HCT116 (cell line): ENCODE measurements around the gene PLBD2. TPM values are rescaled to one million over a fixed set of nuclear protein-coding genes. Genes with fewer than 3 reads are reported as not detected.

ENCODE experiments used
- ATAC-seq: fragments of 200-7000 bp; cut with Tn5 transposase; 2 replicates; pipeline ENCODE4 v1.9.1; 2020; ENCODE audit warnings: mild to moderate bottlenecking, moderate library complexity
- BruUV-seq: library from RNA; stranded (reverse); fragments of 400-500 nt; replicated peaks from 2 replicates; lab custom pipeline; 2021; lab: Mats Ljungman, UMichigan
- CTCF ChIA-PET: fragments of 300-600 bp; sonication (Branson Sonifier 250); formaldehyde crosslinking; loops from one replicate; lab custom pipeline; 2021; ENCODE audit warnings: antibody characterized with exemption; lab: Charles Lee
- POLR2A ChIA-PET: fragments of 300-600, 350-600 bp; sonication (Branson Sonifier 250); formaldehyde crosslinking; loops from one replicate; lab custom pipeline; 2021; ENCODE audit warnings: antibody characterized with exemption; lab: Charles Lee
- RAD21 ChIA-PET, 2 experiments: fragments of 300-600 bp; sonication (Branson Sonifier 250); formaldehyde crosslinking; loops; one replicate each; lab custom pipeline; 2023; ENCODE audit warnings: low total read pairs in 2 of 2; ENCODE audit not compliant: uncharacterized antibody in 2 of 2, unreplicated experiment in 2 of 2, low non-redundant PET in 1 of 2; lab: Charles Lee
- DNase-seq: peaks from one replicate; pipeline ENCODE4 v3.0.0-alpha.2; 2010; ENCODE audit warnings: low read depth, low spot score
- H2AFZ ChIP-seq: fragments of 200-600 bp; shearing (Covaris generic), sonication (generic); 2 replicates; pipeline ENCODE4 v1.6.1; 2017; ENCODE audit warnings: low read depth, mixed run types, mixed read lengths, antibody characterized with exemption, low read length; ENCODE audit not compliant: poor library complexity, severe bottlenecking
- H3K27ac ChIP-seq: 2 replicates; pipeline ENCODE4 v1.5.1; 2012; ENCODE audit warnings: low read depth, low read length
- H3K27me3 ChIP-seq: fragments of 200-600 bp; sonication (generic); 2 replicates; pipeline ENCODE4 v1.6.1; 2016; ENCODE audit warnings: mixed run types, low read length, mixed read lengths; ENCODE audit not compliant: insufficient read depth
- H3K36me3 ChIP-seq, 2 experiments: fragments of 200-500 bp in 1 of 2; fragments of 200-600 bp in 1 of 2; sonication (Bioruptor generic) in 1 of 2; sonication (generic) in 1 of 2; 2 replicates each; pipeline versions ENCODE4 v1.5.1 to v1.6.1; 2014 to 2016; ENCODE audit warnings: low read length in 2 of 2, inconsistent platforms in 1 of 2, mixed read lengths in 1 of 2, mixed run types in 1 of 2; ENCODE audit not compliant: insufficient read depth in 2 of 2, control insufficient read depth in 1 of 2
- H3K4me1 ChIP-seq, 2 experiments: fragments of 200-600 bp in 1 of 2; sonication (generic) in 1 of 2; 2 replicates each; pipeline versions ENCODE4 v1.5.1 to v1.6.1; 2012 to 2017; ENCODE audit warnings: low read length in 2 of 2, inconsistent platforms in 1 of 2, mild to moderate bottlenecking in 1 of 2, mixed read lengths in 1 of 2, mixed run types in 1 of 2, moderate library complexity in 1 of 2; ENCODE audit not compliant: insufficient read depth in 2 of 2, control insufficient read depth in 1 of 2
- H3K4me2 ChIP-seq: fragments of 200-600 bp; sonication (generic); 2 replicates; pipeline ENCODE4 v1.6.1; 2017; ENCODE audit warnings: mixed run types, low read length, mixed read lengths
- H3K4me3 ChIP-seq, 2 experiments: fragments of 200-600 bp in 1 of 2; sonication (generic) in 1 of 2; replicated peaks in 1 of 2; 2 replicates each; pipeline ENCODE4 v1.5.1; 2011 to 2016; ENCODE audit warnings: low read length in 2 of 2, control low read depth in 1 of 2, low read depth in 1 of 2, mild to moderate bottlenecking in 1 of 2, mixed read lengths in 1 of 2, mixed run types in 1 of 2
- H3K79me2 ChIP-seq: fragments of 200-600 bp; sonication (generic); 2 replicates; pipeline ENCODE4 v1.6.1; 2017; ENCODE audit warnings: mild to moderate bottlenecking, mixed run types, low read length, moderate library complexity, mixed read lengths; ENCODE audit not compliant: insufficient read depth
- H3K9ac ChIP-seq: fragments of 200-600 bp; sonication (generic); 2 replicates; pipeline ENCODE4 v1.6.1; 2016; ENCODE audit warnings: low read length, mixed read lengths
- H3K9me2 ChIP-seq: fragments of 200-600 bp; sonication (generic), shearing (Covaris generic); 2 replicates; pipeline ENCODE4 v1.6.1; 2017; ENCODE audit warnings: mixed run types, mild to moderate bottlenecking, moderate library complexity; ENCODE audit not compliant: insufficient read depth
- H3K9me3 ChIP-seq, 2 experiments: fragments of 200-500 bp in 1 of 2; fragments of 200-600 bp in 1 of 2; sonication (Bioruptor generic) in 1 of 2; sonication (generic) in 1 of 2; 2 replicates each; pipeline ENCODE4 v1.6.1; 2014 to 2017; ENCODE audit warnings: low read length in 2 of 2, mixed read lengths in 2 of 2, inconsistent platforms in 1 of 2, low read depth in 1 of 2, mild to moderate bottlenecking in 1 of 2, mixed run types in 1 of 2, moderate library complexity in 1 of 2; ENCODE audit not compliant: control insufficient read depth in 1 of 2, insufficient read depth in 1 of 2
- H4K20me1 ChIP-seq: fragments of 200-600 bp; sonication (generic), shearing (Covaris generic); 2 replicates; pipeline ENCODE4 v1.6.1; 2017; ENCODE audit warnings: mixed run types, mild to moderate bottlenecking, moderate library complexity; ENCODE audit not compliant: insufficient read depth
- CBX3 ChIP-seq: IDR thresholded peaks from 2 replicates; pipeline ENCODE4 v1.6.1; 2012; ENCODE audit warnings: low read depth
- EGR1 ChIP-seq: IDR thresholded peaks from 2 replicates; pipeline ENCODE4 v1.6.1; 2012; ENCODE audit warnings: low read depth
- ELF1 ChIP-seq: IDR thresholded peaks from 2 replicates; pipeline ENCODE4 v1.6.1; 2012; ENCODE audit warnings: low read depth, borderline replicate concordance
- EZH2 ChIP-seq: fragments of 200-600 bp; sonication (generic); IDR thresholded peaks from 2 replicates; pipeline ENCODE4 v1.6.1; 2017; ENCODE audit warnings: antibody characterized with exemption, mixed run types
- JUND ChIP-seq: IDR thresholded peaks from 2 replicates; pipeline ENCODE4 v1.6.1; 2012
- POLR2A ChIP-seq: IDR thresholded peaks from 2 replicates; pipeline ENCODE4 v1.7.0; 2011; ENCODE audit warnings: borderline replicate concordance; ENCODE audit not compliant: insufficient read depth, insufficient read length; ENCODE audit errors: extremely low read depth
- POLR2AphosphoS5 ChIP-seq: IDR thresholded peaks from 2 replicates; pipeline ENCODE4 v1.6.1; 2011; ENCODE audit warnings: mild to moderate bottlenecking, low read depth, low read length, moderate library complexity
- REST ChIP-seq: IDR thresholded peaks from 2 replicates; pipeline ENCODE4 v1.6.1; 2012; ENCODE audit warnings: low read depth
- ZBTB33 ChIP-seq: IDR thresholded peaks from 2 replicates; pipeline ENCODE4 v1.6.1; 2011; ENCODE audit warnings: mild to moderate bottlenecking, low read length, moderate library complexity; ENCODE audit not compliant: insufficient replicate concordance; ENCODE audit errors: extremely low read depth
- ZFX ChIP-seq: fragments of 450-650 bp; IDR thresholded peaks from 2 replicates; pipeline ENCODE4 v1.6.1; 2017
- ZNF274 ChIP-seq: fragments of 200-500 bp; sonication (Bioruptor generic); IDR thresholded peaks from 2 replicates; pipeline ENCODE4 v1.6.1; 2014; ENCODE audit warnings: mild to moderate bottlenecking, low read depth, low read length, inconsistent platforms
- intact Hi-C: fragments of 100-400 bp; cut with micrococcal nuclease; formaldehyde crosslinking; loops from 2 replicates; pipeline ENCODE4 v1.10.0; 2022
- total RNA-seq: library from RNA; stranded (reverse); gene quantifications from one replicate; pipeline ENCODE4 v1.2.1, GENCODE V29; 2021; ENCODE audit not compliant: unreplicated experiment

PLBD2 gene
- total RNA-seq, 1 experiment from 2014 or later = 45.0 TPM

- intact Hi-C loops = no loop called here
- no peak for TF ChIP-seq CBX3
- no peak for TF ChIP-seq EGR1
- no peak for TF ChIP-seq EZH2
- no peak for TF ChIP-seq ZBTB33
- TF ChIP-seq POLR2A = no peak
- TF ChIP-seq, all 23 proteins: peak for 0
These were observed 38.6 kb downstream of the PLBD2 start for GRCh38 chr12:113396828-113397496.

GRCh38 chr12:113397497-113398197 is 39.3 kb downstream of the PLBD2 start:
- Histone ChIP-seq H3K4me2 (no peak overlapping the region), H3K9ac (no peak overlapping the region), H3K4me3 (no peak overlapping the region), H3K79me2 (no peaks in the 10 kb centered on the region), H3K9me2 (no peaks in the 10 kb centered on the region), H4K20me1 (no peaks in the 10 kb centered on the region), H2AFZ (no peak overlapping the region), H3K27ac (no peak overlapping the region), H3K27me3 (no peaks in the 10 kb centered on the region), H3K9me3 (no peaks in the 10 kb centered on the region), H3K4me1 (no peaks in the 10 kb centered on the region), H3K36me3 (no peaks in the 10 kb centered on the region)
- CTCF ChIA-PET = no interaction called here
- POLR2A ChIA-PET = no interaction called here
- ATAC-seq (no peak), DNase-seq (no peak)
- intact Hi-C loops = no loop called here
- RAD21 ChIA-PET = no interaction called here
- BruUV-seq = no TSS peak
- TF ChIP-seq ZBTB33 = no peak
- no peak for TF ChIP-seq POLR2A
- TF ChIP-seq ELF1 = no peak
- no peak for TF ChIP-seq REST
- no peak for TF ChIP-seq ZNF274
- TF ChIP-seq POLR2AphosphoS5 = no peak
- no peak for TF ChIP-seq ZFX
- no peak for TF ChIP-seq JUND

More at GRCh38 chr12:113396828-113397496, 38.6 kb downstream of the PLBD2 start:
- DNase-seq (no peak), ATAC-seq (no peak)
- no peaks in the 10 kb centered on the region for H3K27me3 ChIP-seq
- no peaks in the 10 kb centered on the region for H3K79me2 ChIP-seq
- BruUV-seq = no TSS peak
- POLR2A ChIA-PET = no interaction called here
- no peaks in the 10 kb centered on the region for H4K20me1 ChIP-seq
- H3K36me3 ChIP-seq = no peaks in the 10 kb centered on the region
- H3K9ac ChIP-seq = no peak overlapping the region
- no peak overlapping the region for H3K4me2 ChIP-seq
- no peaks in the 10 kb centered on the region for H3K4me1 ChIP-seq
- no peaks in the 10 kb centered on the region for H3K9me3 ChIP-seq
- RAD21 ChIA-PET = no interaction called here
- no peak overlapping the region for H3K27ac ChIP-seq
- H2AFZ ChIP-seq = no peak overlapping the region
- H3K4me3 ChIP-seq = no peak overlapping the region
- CTCF ChIA-PET = no interaction called here
- H3K9me2 ChIP-seq = no peaks in the 10 kb centered on the region
